NCI-H524 (cell line): ENCODE measurements around the gene ZFP36.

Experiments
- DNase-seq, 2 experiments: peaks; one replicate each; lab custom pipeline; 2025; lab: John Stamatoyannopoulos, UW

ZFP36 gene

GRCh38 chr19:39405958-39406655 is 540 bp upstream of the ZFP36 start:
- peak in 1 of 2 experiments; percentile 52 for DNase-seq

DNA sequence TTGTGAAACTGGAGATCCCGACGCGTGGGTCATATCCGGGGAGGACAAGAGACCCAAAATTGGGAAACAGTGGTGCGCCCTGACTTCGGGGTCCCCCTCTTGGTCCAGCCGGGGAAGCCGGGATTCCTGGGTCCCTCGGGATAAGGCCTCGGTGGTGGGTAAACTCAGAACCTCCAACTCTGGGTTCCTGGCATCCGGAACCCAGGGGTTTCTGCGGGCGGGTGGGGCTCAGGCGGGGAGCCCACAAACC is 688 bp downstream of the ZFP36 start:
- no peak for DNase-seq

DNA sequence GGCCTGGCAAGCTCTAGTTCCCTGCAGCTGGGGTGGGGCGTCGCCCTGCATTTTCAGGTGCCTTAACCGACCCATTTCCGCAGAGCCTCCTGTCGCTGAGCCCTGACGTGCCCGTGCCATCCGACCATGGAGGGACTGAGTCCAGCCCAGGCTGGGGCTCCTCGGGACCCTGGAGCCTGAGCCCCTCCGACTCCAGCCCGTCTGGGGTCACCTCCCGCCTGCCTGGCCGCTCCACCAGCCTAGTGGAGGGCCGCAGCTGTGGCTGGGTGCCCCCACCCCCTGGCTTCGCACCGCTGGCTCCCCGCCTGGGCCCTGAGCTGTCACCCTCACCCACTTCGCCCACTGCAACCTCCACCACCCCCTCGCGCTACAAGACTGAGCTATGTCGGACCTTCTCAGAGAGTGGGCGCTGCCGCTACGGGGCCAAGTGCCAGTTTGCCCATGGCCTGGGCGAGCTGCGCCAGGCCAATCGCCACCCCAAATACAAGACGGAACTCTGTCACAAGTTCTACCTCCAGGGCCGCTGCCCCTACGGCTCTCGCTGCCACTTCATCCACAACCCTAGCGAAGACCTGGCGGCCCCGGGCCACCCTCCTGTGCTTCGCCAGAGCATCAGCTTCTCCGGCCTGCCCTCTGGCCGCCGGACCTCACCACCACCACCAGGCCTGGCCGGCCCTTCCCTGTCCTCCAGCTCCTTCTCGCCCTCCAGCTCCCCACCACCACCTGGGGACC is 1.2 kb downstream of the ZFP36 start:
- no peak for DNase-seq

- DNase-seq, result peak in 1 of 2 experiments; percentile 19
Measured at GRCh38 chr19:39408392-39409207, 2.0 kb downstream of the ZFP36 start.

GRCh38 chr19:39409208-39410016 is 2.8 kb downstream of the ZFP36 start:
- DNase-seq, result peak in 1 of 2 experiments; percentile 47

DNA sequence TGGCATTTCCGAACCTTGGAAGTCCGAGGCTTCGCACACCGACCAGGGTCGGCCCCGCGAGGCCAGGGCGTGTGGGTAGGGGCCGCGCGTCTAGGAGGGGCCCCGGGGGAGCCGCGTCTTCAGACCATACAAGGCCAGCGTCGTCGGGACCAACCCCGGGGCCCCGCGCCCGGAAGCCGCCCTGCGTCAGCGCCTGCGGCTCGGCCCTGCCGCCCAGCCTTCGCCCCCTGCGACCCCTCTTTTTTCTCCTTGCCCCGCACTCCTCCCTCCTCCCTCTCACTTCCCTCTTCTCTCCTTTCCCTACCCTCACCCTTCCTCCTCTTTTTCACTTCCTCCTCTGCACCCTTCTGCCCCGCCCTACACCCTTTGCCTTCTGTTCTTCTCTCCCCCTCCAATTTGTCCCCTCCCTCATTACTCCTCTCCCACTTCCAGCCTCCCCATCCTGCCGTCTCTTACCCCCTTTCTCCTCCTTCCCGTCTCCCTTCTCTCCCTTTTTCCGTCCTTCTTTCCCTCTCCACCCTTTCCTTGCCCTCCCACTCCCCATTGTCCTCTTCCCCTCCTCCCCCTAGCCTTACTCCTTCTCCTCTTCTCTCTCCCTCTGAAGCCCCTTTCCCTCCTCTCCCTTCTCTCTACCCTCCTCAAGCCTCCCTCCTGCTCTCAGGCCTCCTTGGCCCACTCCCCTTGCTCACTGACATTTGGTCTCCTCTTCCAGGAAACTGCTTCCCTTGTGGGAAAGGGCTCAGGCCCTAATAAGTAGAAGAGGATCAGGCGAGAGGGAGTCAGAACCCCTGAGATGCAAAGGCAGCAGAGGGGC is 3.6 kb downstream of the ZFP36 start:
- peak in 1 of 2 experiments; percentile 47 for DNase-seq

GRCh38 chr19:39410831-39411080 is 4.1 kb downstream of the ZFP36 start:
- no peak for DNase-seq

GRCh38 chr19:39411081-39411831 is 4.6 kb downstream of the ZFP36 start:
- DNase-seq, result no peak

DNA sequence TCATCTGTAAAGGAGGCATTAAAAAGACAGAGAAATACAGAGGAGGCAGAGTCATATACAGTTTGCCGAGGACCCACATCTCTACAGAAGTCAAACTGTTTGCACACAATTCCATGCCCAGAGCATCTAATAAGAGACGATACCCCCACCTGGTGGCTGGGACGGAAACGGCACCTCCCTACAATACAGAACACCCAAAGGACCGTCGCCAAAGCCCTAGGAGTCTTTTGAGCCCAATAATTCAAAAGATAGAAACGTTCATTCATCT is 5.1 kb downstream of the ZFP36 start:
- peak; percentile 94 to 95 for DNase-seq

DNA sequence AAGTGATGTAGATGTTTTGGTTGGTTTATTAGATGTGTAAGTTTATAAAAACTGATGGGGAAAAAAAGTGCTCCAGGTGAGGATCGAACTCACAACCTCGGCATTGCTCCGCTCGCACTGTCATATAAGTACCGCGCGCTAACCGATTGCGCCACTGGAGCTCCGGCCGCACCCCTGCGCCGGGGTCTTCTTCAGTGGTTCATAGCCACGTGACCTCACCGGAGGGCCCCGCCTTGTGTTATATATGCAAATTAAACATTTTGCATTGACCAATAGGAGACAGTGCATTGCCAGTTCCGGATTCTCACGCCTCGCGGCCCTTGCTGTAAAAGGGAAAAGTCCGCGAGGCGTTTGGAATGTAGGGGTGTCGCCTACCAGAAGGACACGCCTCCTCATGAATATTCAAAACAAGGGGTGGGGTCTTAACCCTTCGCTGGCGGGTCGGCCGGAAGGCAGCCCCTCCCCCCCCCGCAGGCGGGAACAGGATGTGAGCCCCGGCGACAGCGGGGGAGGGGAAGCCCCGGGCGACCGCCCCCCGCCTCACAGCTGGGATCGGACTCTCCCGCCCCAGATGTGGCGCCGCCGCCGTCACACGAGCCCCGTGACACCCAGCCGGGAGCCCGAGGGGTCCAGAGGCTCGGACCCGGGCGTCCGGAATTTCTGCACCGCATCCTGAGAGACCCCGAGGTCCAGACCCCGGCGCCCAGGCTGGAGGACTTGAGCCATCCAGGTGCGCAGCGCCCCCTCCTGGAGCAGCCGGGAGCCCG is 5.6 kb downstream of the ZFP36 start, which contains the start of gene PLEKHG2:
PLEKHG2 (plus strand) TSS at position 570 of the 767 bp plus-strand sequence. CDS start 1,418 bp downstream, outside the sequence.
- peak; percentile 99 to 100 for DNase-seq

DNA sequence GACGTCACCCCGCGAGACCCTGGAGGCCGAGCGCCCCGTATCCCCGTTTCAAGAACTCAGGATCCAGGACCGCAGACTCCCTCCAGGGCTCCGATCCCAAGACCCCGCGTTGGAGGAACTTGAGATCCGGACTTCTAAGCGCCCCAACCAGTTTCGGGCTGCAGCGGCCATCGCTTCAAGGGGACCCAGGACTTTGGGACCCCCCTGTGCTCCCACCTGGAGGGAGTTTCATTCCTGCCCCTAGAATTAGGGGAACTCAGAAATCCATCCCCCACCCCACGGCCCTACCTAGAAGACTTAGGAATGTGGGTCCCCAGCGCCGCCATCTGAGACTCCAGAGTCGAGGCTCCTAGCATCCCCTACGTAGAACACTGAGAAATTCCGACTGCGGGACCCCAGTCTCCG is 6.2 kb downstream of the ZFP36 start:
- no peak for DNase-seq

DNA sequence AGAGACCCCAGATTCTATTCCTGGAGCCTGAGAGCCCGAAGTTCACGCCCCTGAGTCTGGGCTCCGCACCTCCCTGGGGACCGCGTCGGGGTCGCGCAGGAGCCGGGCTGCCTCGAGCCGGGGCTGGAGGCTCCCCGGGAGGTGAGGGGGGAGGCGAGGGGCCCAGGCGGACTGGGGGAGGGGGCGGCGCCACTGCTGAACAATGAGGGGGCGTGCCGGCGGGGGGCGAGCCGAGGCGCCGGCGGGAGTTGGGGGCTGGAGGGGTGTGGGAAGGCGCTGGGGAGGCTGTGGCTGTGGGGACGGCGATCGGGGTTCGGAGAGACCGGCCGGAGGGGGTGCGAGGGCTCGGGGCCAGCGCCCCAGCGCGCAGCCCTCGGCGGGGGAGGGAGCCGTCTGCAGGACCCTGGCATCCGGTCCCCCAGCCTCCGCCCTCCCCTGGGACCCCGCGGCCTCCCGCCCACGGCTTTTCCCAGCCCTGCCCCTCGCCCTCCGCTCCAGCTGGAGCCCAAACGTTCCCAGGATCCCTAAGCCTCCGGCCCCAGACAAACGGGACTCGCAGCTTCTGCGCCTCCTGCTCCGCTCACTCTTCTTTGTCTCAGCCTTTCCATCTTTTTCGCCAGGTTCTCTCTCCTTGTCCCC is 6.7 kb downstream of the ZFP36 start:
- DNase-seq, result peak; percentile 57 to 64

GRCh38 chr19:39413911-39414608 is 7.4 kb downstream of the ZFP36 start:
- DNase-seq, result peak in 1 of 2 experiments; percentile 38

- no peak for DNase-seq
Measured at GRCh38 chr19:39415111-39416046, 8.7 kb downstream of the ZFP36 start.

- DNase-seq, result peak; percentile 37 to 42
Measured at GRCh38 chr19:39416152-39417120, 9.8 kb downstream of the ZFP36 start.

- no peak for DNase-seq
Measured at GRCh38 chr19:39417463-39418181, 11.0 kb downstream of the ZFP36 start.
